ENCODE measurements around the gene ARVCF. TPM values are rescaled to one million over a fixed set of nuclear protein-coding genes. Genes with fewer than 3 reads are reported as not detected.

ARVCF gene
- total and polyA plus RNA-seq, 9 of the 15 experiments (the other 6 are each of a cell fraction or from before 2014, with no cell fraction given), result 0.03 to 97.4 (median 15.6) TPM

- TF ChIP-seq RBM14 (IDR thresholded peaks at IDR 0.05; ENCODE audit: borderline replicate concordance, insufficient read depth, low read depth, low read length) (0 out of 2 replicates have a peak, but pooled peaks have one; percentile 68), FOSL1 (tag; conservative IDR thresholded peaks at IDR 0.05) (no peak), BRD9 (IDR thresholded peaks at IDR 0.05; ENCODE audit: low read depth, partially characterized antibody) (no peak), HMGN3 (IDR thresholded peaks at IDR 0.05; ENCODE audit: borderline replicate concordance, extremely low read depth, insufficient read length, low read depth, low read length) (peak; percentile 8), SAP30 (IDR thresholded peaks at IDR 0.05; ENCODE audit: borderline replicate concordance, insufficient read depth, low read depth, low read length, poor library complexity, severe bottlenecking) (no peak), ZNF217 (CRISPR knock-in tag; IDR thresholded peaks at IDR 0.05) (no peak)
Measured at GRCh38 chr22:20063271-20064139, 46.9 kb upstream of the ARVCF start (continued).

- Histone ChIP-seq H3K9ac (ENCODE audit: insufficient read depth in 1 of 2, low read depth in 2 of 2, low read length in 2 of 2) (peak overlapping the region in 1 of 2 experiments; percentile 80; a peak in 1 of 4 replicates), H3K36me3 (ENCODE audit: control insufficient read depth, insufficient read depth, low read length) (peaks cover 53% of the 10 kb centered on the region), H3K9me3 (replicated peaks; ENCODE audit: control insufficient read depth, insufficient read depth, low read depth, low read length) (no peaks in the 10 kb centered on the region), H2AFZ (ENCODE audit: low read depth, low read length) (no peak overlapping the region), H3K27ac (ENCODE audit: extremely low read depth, low read depth, low read length) (no peak overlapping the region), H3K27me3 (ENCODE audit: control insufficient read depth in 2 of 2, insufficient read depth in 2 of 2, low read length in 2 of 2) (no peaks in the 10 kb centered on the region), H3K9me1 (ENCODE audit: control insufficient read depth, insufficient read depth, low read length) (peaks cover 24% of the 10 kb centered on the region), H4K20me1 (replicated peaks; ENCODE audit: control insufficient read depth, insufficient read depth, low read length) (peaks cover 22% of the 10 kb centered on the region; the same call in 1 of the 2 replicates), H3K79me2 (ENCODE audit: control insufficient read depth, insufficient read depth, low read length) (peaks cover 16% of the 10 kb centered on the region; the same call in 2 of the 3 replicates), H3K4me2 (ENCODE audit: insufficient read depth, low read length) (no peak overlapping the region), H3K4me3 (no peak overlapping the region), H3K4me1 (replicated peaks in 1 of 2; ENCODE audit: control insufficient read depth in 2 of 2, insufficient read depth in 2 of 2, low read length in 2 of 2) (peaks cover 24 to 76% of the 10 kb centered on the region in 2 experiments)
- POLR2A ChIA-PET, result interaction anchor here (0.7 to 5.0 kb wide), 8 partner anchors 8 to 1870 kb away, joined by 3 to 77 read pairs (median 4); no protein-coding TSS in a partner anchor
- CTCF ChIA-PET (ENCODE audit: low intra/inter-chr PET ratio), result no interaction called here
- no peak for ATAC-seq
- WGBS (ENCODE audit: insufficient coverage, low coverage, missing lambda C conversion rate), result 75% methylated on average over 11 of the region's 11 CpGs
- DNase-seq (ENCODE audit: extremely low read depth in 1 of 4, low spot score in 3 of 4), result peak in 1 of 4 experiments; percentile 52
- in situ Hi-C loops (cut with MboI), result no loop called here
- no peak for FAIRE-seq
- BruUV-seq (replicated peaks), result no TSS peak
- intact Hi-C loops (cut with micrococcal nuclease), result no loop called here
- no peak for TF ChIP-seq ZNF280A (IDR thresholded peaks at IDR 0.05; ENCODE audit: low read depth, partially characterized antibody)
- TF ChIP-seq NCOA1 (IDR thresholded peaks at IDR 0.05; ENCODE audit: low read depth), result peak; percentile 13; the same call in 1 of the 2 replicates
- TF ChIP-seq TBL1XR1 (IDR thresholded peaks at IDR 0.05; ENCODE audit: low read length in 2 of 2), result 0 out of 4 replicates have a peak, but pooled peaks of 1 of the 2 experiments have one; percentile 38
- no peak for TF ChIP-seq CBFA2T3 (IDR thresholded peaks at IDR 0.05)
- TF ChIP-seq JUND (IDR thresholded peaks at IDR 0.05; ENCODE audit: borderline replicate concordance, low read depth, low read length), result peak; percentile 55; the same call in 1 of the 2 replicates
- TF ChIP-seq JUND (tag; IDR thresholded peaks at IDR 0.05; ENCODE audit: borderline replicate concordance, low read depth, low read length), result no peak
- TF ChIP-seq ZNF586 (CRISPR knock-in tag; conservative IDR thresholded peaks at IDR 0.05), result 0 out of 2 replicates have a peak, but pooled peaks have one; percentile 56
- peak; percentile 7 for TF ChIP-seq HMGN3 (IDR thresholded peaks at IDR 0.05; ENCODE audit: borderline replicate concordance, extremely low read depth, insufficient read length, low read depth, low read length)
- TF ChIP-seq HMG20B (CRISPR knock-in tag; IDR thresholded peaks at IDR 0.05), result no peak
- 0 out of 2 replicates have a peak, but pooled peaks have one; percentile 65 for TF ChIP-seq ZNF133 (CRISPR knock-in tag; IDR thresholded peaks at IDR 0.05)
Measured at GRCh38 chr22:20062766-20063083, 46.1 kb upstream of the ARVCF start.

All from K562 (cell line).